Upper lobe of left lung (tissue), 6 donors: ENCODE results near the gene UQCRFS1. TPM values are rescaled to one million over a fixed set of nuclear protein-coding genes. Genes with fewer than 3 reads are reported as not detected.

Experiments
- ATAC-seq, 2 donors: fragments of 200-7000 bp; cut with Tn5 transposase; one replicate each; pipeline ENCODE4 v1.9.1; 2022; ENCODE audit warnings: mild to moderate bottlenecking in 2 of 2, moderate library complexity in 2 of 2; ENCODE audit not compliant: low FRiP score in 2 of 2
- DNase-seq, 2 donors: peaks; one replicate each; pipeline ENCODE4 v3.0.0-alpha.2; 2019 to 2020
- H3K27ac ChIP-seq, 4 donors: fragments of 200-600 bp; sonication (generic); one replicate each; pipeline ENCODE4 v1.5.1; 2016 to 2019
- H3K27me3 ChIP-seq, 4 donors: fragments of 200-600 bp; sonication (generic); one replicate each; pipeline ENCODE4 v1.5.1; 2017 to 2019
- H3K36me3 ChIP-seq, 4 donors: fragments of 200-600 bp; sonication (generic); one replicate each; pipeline ENCODE4 v1.5.1; 2016 to 2019
- H3K4me1 ChIP-seq, 4 donors: fragments of 200-600 bp; sonication (generic); one replicate each; pipeline ENCODE4 v1.5.1; 2018 to 2019
- H3K4me3 ChIP-seq, 4 donors: fragments of 200-600 bp; sonication (generic); one replicate each; pipeline ENCODE4 v1.5.1; 2017 to 2019; ENCODE audit warnings: mild to moderate bottlenecking in 2 of 4, moderate library complexity in 1 of 4
- H3K9me3 ChIP-seq, 4 donors: fragments of 200-600 bp; sonication (generic); one replicate each; pipeline ENCODE4 v1.5.1; 2018 to 2019
- EP300 ChIP-seq, 4 donors: sonication (generic); formaldehyde crosslinking; IDR thresholded peaks; one replicate each; pipeline ENCODE4 v1.5.1; 2017; ENCODE audit warnings: antibody characterized with exemption in 4 of 4, control low read depth in 2 of 4
- POLR2A ChIP-seq, 4 donors: fragments of 450-650 bp; IDR thresholded peaks; one replicate each; pipeline ENCODE4 v1.5.1; 2016 to 2017; ENCODE audit warnings: antibody characterized with exemption in 4 of 4, mild to moderate bottlenecking in 2 of 4
- POLR2AphosphoS5 ChIP-seq, 2 donors: sonication (generic); formaldehyde crosslinking; IDR thresholded peaks; one replicate each; pipeline ENCODE4 v1.5.1; 2017; ENCODE audit warnings: antibody characterized with exemption in 2 of 2
- WGBS, 2 donors: methylation state at CpG; one replicate each; pipeline ENCODE4 v1.1.5; 2017 to 2018; 5-methylcytosine and 5-hydroxymethylcytosine counted together
- total RNA-seq, 6 donors: library from RNA; depleted of rRNA in 4 of 6; stranded (reverse); fragments of >200 nt in 4 of 6; gene quantifications; one replicate each; pipeline versions ENCODE4 v1.1.0 to v1.2.1, GENCODE V29; 2016 to 2021
- TF ChIP-seq, protein P1 (sequence below), 6 experiments: fragments of 450-650 bp in 4 of 6; fragments of 200-600 bp in 2 of 6; sonication (generic) in 2 of 6; IDR thresholded peaks; one replicate each; pipeline ENCODE4 v1.5.1; 2016 to 2019; ENCODE audit warnings: antibody characterized with exemption in 6 of 6
- donor health status: DM: no; HTN: no; CAD: no; lungs with moderate emphysema.
- donor health status: DM: no; HTN: yes; CAD: no; lungs with severe emphysema.

The UQCRFS1 gene
- total RNA-seq, 6 donors from 2014 or later: 9.4 to 36.6 (median 20.0) TPM

DNA sequence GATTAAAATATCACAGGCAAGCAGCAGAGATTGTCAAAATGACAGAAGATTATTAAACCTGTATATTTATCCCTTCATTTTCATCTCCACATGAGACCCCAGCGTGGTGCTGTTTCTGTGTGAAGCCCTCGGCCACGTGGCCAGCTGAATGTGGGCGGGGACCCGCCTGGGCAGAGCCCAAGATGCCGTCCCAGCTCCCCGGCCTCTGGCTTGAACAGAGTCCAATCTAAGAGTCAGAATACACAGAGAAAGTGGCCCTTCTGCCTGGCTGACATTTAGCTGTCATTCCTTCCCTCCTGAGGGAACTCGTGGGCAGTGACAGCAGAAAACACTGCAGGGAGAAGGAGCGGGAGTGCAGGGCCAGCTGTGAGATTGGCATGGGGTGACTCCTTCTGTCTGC lies 34.9 kb upstream of the UQCRFS1 start:
- no peak overlapping the region for H3K4me3 ChIP-seq
- no peak overlapping the region for H3K27ac ChIP-seq
- no peaks in the 10 kb centered on the region for H3K36me3 ChIP-seq
- no peaks in the 10 kb centered on the region for H3K27me3 ChIP-seq
- TF ChIP-seq POLR2A (IDR thresholded peaks at IDR 0.05) (no peak), POLR2AphosphoS5 (IDR thresholded peaks at IDR 0.05) (no peak), EP300 (IDR thresholded peaks at IDR 0.05) (no peak)
- TF ChIP-seq, protein P1, sequence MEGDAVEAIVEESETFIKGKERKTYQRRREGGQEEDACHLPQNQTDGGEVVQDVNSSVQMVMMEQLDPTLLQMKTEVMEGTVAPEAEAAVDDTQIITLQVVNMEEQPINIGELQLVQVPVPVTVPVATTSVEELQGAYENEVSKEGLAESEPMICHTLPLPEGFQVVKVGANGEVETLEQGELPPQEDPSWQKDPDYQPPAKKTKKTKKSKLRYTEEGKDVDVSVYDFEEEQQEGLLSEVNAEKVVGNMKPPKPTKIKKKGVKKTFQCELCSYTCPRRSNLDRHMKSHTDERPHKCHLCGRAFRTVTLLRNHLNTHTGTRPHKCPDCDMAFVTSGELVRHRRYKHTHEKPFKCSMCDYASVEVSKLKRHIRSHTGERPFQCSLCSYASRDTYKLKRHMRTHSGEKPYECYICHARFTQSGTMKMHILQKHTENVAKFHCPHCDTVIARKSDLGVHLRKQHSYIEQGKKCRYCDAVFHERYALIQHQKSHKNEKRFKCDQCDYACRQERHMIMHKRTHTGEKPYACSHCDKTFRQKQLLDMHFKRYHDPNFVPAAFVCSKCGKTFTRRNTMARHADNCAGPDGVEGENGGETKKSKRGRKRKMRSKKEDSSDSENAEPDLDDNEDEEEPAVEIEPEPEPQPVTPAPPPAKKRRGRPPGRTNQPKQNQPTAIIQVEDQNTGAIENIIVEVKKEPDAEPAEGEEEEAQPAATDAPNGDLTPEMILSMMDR (IDR thresholded peaks at IDR 0.05): no peak
- no peaks in the 10 kb centered on the region for H3K9me3 ChIP-seq
- 15 to 17% methylated on average over 6 to 9 of the region's 9 CpGs for WGBS, 2 donors
- peak; percentile 26 to 63 for ATAC-seq
- no peaks in the 10 kb centered on the region for H3K4me1 ChIP-seq
- DNase-seq: peak in 1 of 2 donors; percentile 73

DNA sequence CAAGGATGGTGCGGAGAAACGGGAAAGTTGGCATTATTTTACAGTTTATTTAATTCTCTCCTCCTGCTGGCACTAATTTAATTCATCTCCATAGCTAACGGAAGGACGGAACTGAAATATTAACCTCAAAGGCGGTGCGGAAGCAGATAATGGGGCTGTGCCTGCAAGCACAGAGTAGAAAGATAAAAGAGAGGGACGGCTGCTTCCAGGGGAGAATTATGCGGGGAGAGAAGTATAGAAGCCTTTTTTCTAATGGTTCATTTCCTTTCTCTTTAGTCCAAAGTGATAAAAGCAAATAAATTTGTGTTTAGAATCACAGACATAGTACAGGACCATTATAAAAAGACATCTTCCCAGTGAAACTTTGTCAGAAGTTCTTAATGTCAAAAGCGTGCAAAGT lies 34.5 kb upstream of the UQCRFS1 start:
- H3K4me1 ChIP-seq: no peaks in the 10 kb centered on the region
- ATAC-seq (no peak), DNase-seq (no peak)
- no peak overlapping the region for H3K27ac ChIP-seq
- WGBS, 2 donors: 55 to 67% methylated on average over 9 of the region's 9 CpGs
- no peaks in the 10 kb centered on the region for H3K27me3 ChIP-seq
- H3K9me3 ChIP-seq: no peaks in the 10 kb centered on the region
- no peak for TF ChIP-seq POLR2A (IDR thresholded peaks at IDR 0.05)
- no peak for TF ChIP-seq POLR2AphosphoS5 (IDR thresholded peaks at IDR 0.05)
- TF ChIP-seq, protein P1 (IDR thresholded peaks at IDR 0.05): no peak
- no peak for TF ChIP-seq EP300 (IDR thresholded peaks at IDR 0.05)
- no peaks in the 10 kb centered on the region for H3K36me3 ChIP-seq
- H3K4me3 ChIP-seq: no peak overlapping the region

DNA sequence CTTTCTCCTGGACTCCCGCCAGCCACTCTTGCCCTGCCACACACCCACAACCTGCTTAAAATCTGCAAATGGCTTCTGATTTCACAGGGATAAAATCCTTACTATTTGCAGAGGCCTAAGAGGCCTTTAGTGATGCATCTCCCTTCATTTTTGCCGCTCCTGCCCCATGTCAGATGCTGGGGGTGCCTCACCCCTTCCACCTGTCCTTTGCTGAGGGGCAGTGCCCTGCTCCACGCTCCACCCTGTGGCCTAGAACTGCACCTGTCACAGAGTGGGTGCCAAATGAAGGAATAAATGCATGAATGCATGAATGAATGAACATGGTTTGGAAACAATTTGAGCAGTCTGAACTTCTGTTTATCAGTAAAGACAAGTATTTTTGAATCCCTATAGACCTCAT lies 34.1 kb upstream of the UQCRFS1 start:
- ATAC-seq (no peak), DNase-seq (no peak)
- 80 to 88% methylated on average over 3 of the region's 3 CpGs for WGBS, 2 donors
- Histone ChIP-seq H3K4me3 (no peak overlapping the region), H3K36me3 (no peaks in the 10 kb centered on the region), H3K27me3 (no peaks in the 10 kb centered on the region), H3K9me3 (no peaks in the 10 kb centered on the region), H3K27ac (no peak overlapping the region), H3K4me1 (no peaks in the 10 kb centered on the region)
- TF ChIP-seq, protein P1 (IDR thresholded peaks at IDR 0.05): no peak
- no peak for TF ChIP-seq EP300 (IDR thresholded peaks at IDR 0.05)
- TF ChIP-seq POLR2AphosphoS5 (IDR thresholded peaks at IDR 0.05): no peak
- TF ChIP-seq POLR2A (IDR thresholded peaks at IDR 0.05): no peak

DNA sequence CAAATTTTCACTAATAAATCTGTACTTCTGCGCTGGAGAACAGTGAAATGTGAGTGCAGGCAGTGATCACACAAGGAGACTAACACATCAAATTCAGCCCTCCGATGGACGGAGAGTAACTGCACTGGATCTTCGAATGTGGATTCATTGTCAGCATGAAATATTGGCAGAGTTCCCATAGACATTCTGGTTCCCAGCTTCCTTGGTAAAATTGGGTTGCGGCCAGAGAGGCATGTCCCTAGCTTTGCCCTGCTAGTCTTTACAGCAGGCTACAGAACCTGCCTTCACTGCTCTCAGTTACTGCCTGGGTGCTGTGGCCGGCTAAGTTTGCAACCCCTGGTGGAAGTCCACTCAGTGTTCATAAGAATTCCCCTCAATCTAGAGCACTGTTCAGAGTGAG lies 32.3 kb upstream of the UQCRFS1 start:
- ATAC-seq: no peak
- no peak for TF ChIP-seq EP300 (IDR thresholded peaks at IDR 0.05)
- no peaks in the 10 kb centered on the region for H3K4me1 ChIP-seq
- H3K27ac ChIP-seq: no peak overlapping the region
- WGBS, 2 donors: 55 to 69% methylated on average over 5 to 6 of the region's 6 CpGs
- H3K27me3 ChIP-seq: no peaks in the 10 kb centered on the region
- H3K36me3 ChIP-seq: no peaks in the 10 kb centered on the region
- DNase-seq: no peak
- no peak overlapping the region for H3K4me3 ChIP-seq
- no peaks in the 10 kb centered on the region for H3K9me3 ChIP-seq

DNA sequence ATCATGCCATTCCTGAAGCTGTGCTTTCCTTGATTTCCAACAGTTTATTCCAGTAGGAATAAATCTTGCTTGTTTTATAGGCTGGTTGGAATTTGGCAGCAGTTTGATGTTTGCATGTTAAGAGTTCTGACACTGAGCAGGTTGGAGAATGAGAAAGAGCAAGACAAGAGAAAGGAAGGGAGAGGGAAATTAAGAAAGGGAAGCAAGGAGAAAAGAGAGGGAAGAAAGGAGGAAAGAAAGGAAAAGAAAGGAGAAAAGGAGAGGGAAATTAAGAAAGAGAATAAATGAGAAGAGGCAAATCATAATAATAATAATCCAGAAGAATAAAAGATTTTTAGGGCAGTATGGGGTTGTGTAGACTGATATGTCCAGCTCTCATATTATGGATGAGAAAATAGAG lies 28.4 kb upstream of the UQCRFS1 start:
- no peak overlapping the region for H3K27ac ChIP-seq
- no peaks in the 10 kb centered on the region for H3K27me3 ChIP-seq
- DNase-seq (no peak), ATAC-seq (no peak)
- no peaks in the 10 kb centered on the region for H3K36me3 ChIP-seq
- no peak for TF ChIP-seq POLR2A (IDR thresholded peaks at IDR 0.05)
- H3K9me3 ChIP-seq: peaks cover 0 to 4% (median 2%) of the 10 kb centered on the region in 4 donors
- H3K4me1 ChIP-seq: no peaks in the 10 kb centered on the region
- H3K4me3 ChIP-seq: no peak overlapping the region

DNA sequence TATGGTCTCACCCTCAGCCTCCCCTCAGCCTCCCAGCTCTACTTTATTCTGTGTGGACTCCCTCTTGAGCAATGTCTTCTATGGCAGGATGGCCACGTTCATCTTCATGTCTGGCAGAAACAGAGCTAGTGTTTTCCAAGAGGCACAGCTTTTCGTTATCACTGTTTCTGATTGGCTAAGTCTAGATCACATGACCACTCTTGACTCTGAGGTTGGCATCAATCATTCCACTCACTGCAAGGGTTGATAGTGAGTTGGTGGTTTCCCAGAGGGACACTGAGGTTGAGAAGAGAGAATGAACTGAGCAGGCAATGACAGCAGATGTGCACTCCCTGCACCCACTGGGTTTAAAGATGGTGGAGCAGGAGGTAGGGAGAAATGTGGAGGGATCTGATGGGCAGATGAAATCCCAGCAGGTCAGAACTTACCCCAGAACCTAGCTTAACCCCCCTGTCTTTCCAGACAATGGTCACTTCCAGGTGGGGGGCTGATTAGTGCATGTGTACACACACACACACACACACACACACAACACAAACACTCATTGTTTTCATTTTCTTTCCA lies 26.3 kb upstream of the UQCRFS1 start:
- WGBS, 2 donors: 40 to 47% methylated on average over 2 of the region's 2 CpGs
- H3K9me3 ChIP-seq: peaks cover 0 to 10% (median 4%) of the 10 kb centered on the region in 4 donors
- no peak overlapping the region for H3K4me3 ChIP-seq
- no peaks in the 10 kb centered on the region for H3K4me1 ChIP-seq
- DNase-seq: no peak
- H3K27ac ChIP-seq: no peak overlapping the region
- H3K27me3 ChIP-seq: no peaks in the 10 kb centered on the region
- TF ChIP-seq, protein P1 (IDR thresholded peaks at IDR 0.05): no peak
- TF ChIP-seq POLR2A (IDR thresholded peaks at IDR 0.05): no peak
- no peak for TF ChIP-seq EP300 (IDR thresholded peaks at IDR 0.05)
- no peak for TF ChIP-seq POLR2AphosphoS5 (IDR thresholded peaks at IDR 0.05)
- no peak for ATAC-seq
- H3K36me3 ChIP-seq: no peaks in the 10 kb centered on the region
